Mesenchymal stem cell (in vitro differentiated cells and primary cell): ENCODE results near the gene RPH3AL.

ENCODE experiments used
- DNase-seq: peaks from one replicate; pipeline ENCODE4 v3.0.0-alpha.2; 2013
- H2AFZ ChIP-seq: one replicate; pipeline ENCODE4 v1.6.1; 2013; ENCODE audit warnings: low read depth, mild to moderate bottlenecking, control low read depth, inconsistent platforms, low read length, moderate library complexity
- H2AK5ac ChIP-seq: 2 replicates; pipeline ENCODE4 v1.6.1; 2013; ENCODE audit warnings: low read length, moderate library complexity, mild to moderate bottlenecking, inconsistent platforms; ENCODE audit not compliant: severe bottlenecking
- H2BK120ac ChIP-seq: one replicate; pipeline ENCODE4 v1.6.1; 2013; ENCODE audit warnings: low read depth, mild to moderate bottlenecking, inconsistent platforms, low read length, moderate library complexity
- H2BK12ac ChIP-seq, 2 experiments: one replicate each; pipeline ENCODE4 v1.6.1; 2013; ENCODE audit warnings: inconsistent platforms in 2 of 2, low read length in 2 of 2, mild to moderate bottlenecking in 2 of 2, moderate library complexity in 2 of 2, control low read depth in 1 of 2
- H2BK15ac ChIP-seq: one replicate; pipeline ENCODE4 v1.6.1; 2013; ENCODE audit warnings: mild to moderate bottlenecking, low read depth, inconsistent platforms; ENCODE audit not compliant: poor library complexity, severe bottlenecking
- H2BK5ac ChIP-seq: 2 replicates; pipeline ENCODE4 v1.6.1; 2013; ENCODE audit warnings: low read depth, mild to moderate bottlenecking, low read length, control low read depth, inconsistent platforms; ENCODE audit not compliant: poor library complexity, severe bottlenecking
- H3K14ac ChIP-seq, 2 experiments: one replicate each; pipeline ENCODE4 v1.6.1; 2013; ENCODE audit warnings: inconsistent platforms in 2 of 2, low read length in 2 of 2, control low read depth in 1 of 2, mild to moderate bottlenecking in 1 of 2, moderate library complexity in 1 of 2
- H3K18ac ChIP-seq, 2 experiments: one replicate each; pipeline ENCODE4 v1.6.1; 2013; ENCODE audit warnings: inconsistent platforms in 2 of 2, low read length in 2 of 2, control low read depth in 1 of 2, low read depth in 1 of 2, mild to moderate bottlenecking in 1 of 2
- H3K23ac ChIP-seq, 2 experiments: one replicate each; pipeline ENCODE4 v1.6.1; 2013; ENCODE audit warnings: inconsistent platforms in 2 of 2, low read length in 2 of 2, mild to moderate bottlenecking in 2 of 2, moderate library complexity in 2 of 2, control low read depth in 1 of 2
- H3K27ac ChIP-seq: 2 replicates; pipeline ENCODE4 v1.5.1; 2013; ENCODE audit warnings: mild to moderate bottlenecking, moderate library complexity, low read length, control low read depth, inconsistent platforms; ENCODE audit not compliant: poor library complexity, severe bottlenecking
- H3K27me3 ChIP-seq, 2 experiments: 2 replicates each; pipeline versions ENCODE4 v1.6.1 to v1.7.0; 2013; ENCODE audit warnings: low read length in 2 of 2, mild to moderate bottlenecking in 2 of 2, moderate library complexity in 2 of 2, control low read depth in 1 of 2, inconsistent platforms in 1 of 2; ENCODE audit not compliant: control insufficient read depth in 1 of 2, insufficient read depth in 1 of 2
- H3K36me3 ChIP-seq, 2 experiments: 2 replicates each; pipeline versions ENCODE4 v1.6.1 to v1.7.0; 2013; ENCODE audit warnings: low read length in 2 of 2, control low read depth in 1 of 2, inconsistent platforms in 1 of 2, low read depth in 1 of 2, mild to moderate bottlenecking in 1 of 2; ENCODE audit not compliant: insufficient read depth in 2 of 2, control insufficient read depth in 1 of 2
- H3K4ac ChIP-seq, 2 experiments: one replicate each; pipeline ENCODE4 v1.6.1; 2013; ENCODE audit warnings: inconsistent platforms in 2 of 2, low read length in 2 of 2, mild to moderate bottlenecking in 2 of 2, moderate library complexity in 2 of 2, control low read depth in 1 of 2, low read depth in 1 of 2
- H3K4me1 ChIP-seq: 2 replicates; pipeline ENCODE4 v1.6.1; 2013; ENCODE audit warnings: low read depth, low read length, control low read depth; ENCODE audit not compliant: control insufficient read depth, insufficient read depth
- H3K4me2 ChIP-seq: 2 replicates; pipeline ENCODE4 v1.6.1; 2013; ENCODE audit warnings: low read length, mild to moderate bottlenecking, inconsistent platforms; ENCODE audit not compliant: poor library complexity, severe bottlenecking
- H3K4me3 ChIP-seq, 2 experiments: 2 replicates each; pipeline versions ENCODE4 v1.5.1 to v1.7.0; 2013; ENCODE audit warnings: low read length in 2 of 2, mild to moderate bottlenecking in 2 of 2, control low read depth in 1 of 2, low read depth in 1 of 2; ENCODE audit not compliant: insufficient read depth in 1 of 2
- H3K79me1 ChIP-seq: replicated peaks from 2 replicates; pipeline ENCODE4 v1.6.1; 2013; ENCODE audit warnings: mild to moderate bottlenecking, control low read depth, low read length, inconsistent platforms; ENCODE audit not compliant: poor library complexity, severe bottlenecking
- H3K9ac ChIP-seq: 2 replicates; pipeline ENCODE4 v1.7.0; 2013; ENCODE audit warnings: mild to moderate bottlenecking, low read length, moderate library complexity
- H3K9me3 ChIP-seq: 2 replicates; pipeline ENCODE4 v1.7.0; 2013; ENCODE audit warnings: mild to moderate bottlenecking, low read length; ENCODE audit not compliant: control insufficient read depth
- H4K8ac ChIP-seq: one replicate; pipeline ENCODE4 v1.6.1; 2013; ENCODE audit warnings: inconsistent platforms, mild to moderate bottlenecking, low read length, moderate library complexity
- H4K91ac ChIP-seq: one replicate; pipeline ENCODE4 v1.6.1; 2013; ENCODE audit warnings: mild to moderate bottlenecking, low read length, inconsistent platforms
- WGBS: methylation state at CpG from one replicate; pipeline ENCODE4 v1.1.7; 2013; ENCODE audit warnings: mixed read lengths; 5-methylcytosine and 5-hydroxymethylcytosine counted together

The RPH3AL gene

GRCh38 chr17:183021-183420, 169.6 kb downstream of the RPH3AL start:
- H4K91ac ChIP-seq: no peak overlapping the region
- H3K27me3 ChIP-seq: peaks cover 71 to 76% of the 10 kb centered on the region in 2 experiments
- H3K9ac ChIP-seq: no peak overlapping the region
- no peaks in the 10 kb centered on the region for H3K79me1 ChIP-seq
- no peak overlapping the region for H3K4me3 ChIP-seq
- H3K4ac ChIP-seq: no peak overlapping the region
- peaks cover 17% of the 10 kb centered on the region for H3K4me1 ChIP-seq
- H2AFZ ChIP-seq: no peak overlapping the region
- H4K8ac ChIP-seq: no peak overlapping the region
- no peak overlapping the region for H2BK15ac ChIP-seq
- peaks cover 0 to 6% of the 10 kb centered on the region in 2 experiments for H3K36me3 ChIP-seq
- no peak overlapping the region for H2BK5ac ChIP-seq
- WGBS: 80% methylated on average over 7 of the region's 8 CpGs
- H3K14ac ChIP-seq: no peak overlapping the region
- no peaks in the 10 kb centered on the region for H3K9me3 ChIP-seq
- H2BK120ac ChIP-seq: no peak overlapping the region
- H2AK5ac ChIP-seq: no peak overlapping the region
- H3K23ac ChIP-seq: no peak overlapping the region
- H3K27ac ChIP-seq: no peak overlapping the region
- H3K4me2 ChIP-seq: no peak overlapping the region
- no peak for DNase-seq
- no peak overlapping the region for H3K18ac ChIP-seq
- no peak overlapping the region for H2BK12ac ChIP-seq

GRCh38 chr17:182050-182751, 170.4 kb downstream of the RPH3AL start:
- Histone ChIP-seq H3K4me3 (peak overlapping the region in 1 of 2 experiments; percentile 41), H3K14ac (no peak overlapping the region), H3K23ac (no peak overlapping the region), H3K4ac (no peak overlapping the region), H2BK120ac (no peak overlapping the region), H3K9ac (no peak overlapping the region), H3K9me3 (no peaks in the 10 kb centered on the region), H3K27me3 (peaks cover 78 to 82% of the 10 kb centered on the region in 2 experiments), H3K36me3 (peaks cover 0 to 6% of the 10 kb centered on the region in 2 experiments), H2AK5ac (no peak overlapping the region), H3K79me1 (no peaks in the 10 kb centered on the region), H2AFZ (no peak overlapping the region), H3K4me2 (no peak overlapping the region), H3K4me1 (peaks cover 17% of the 10 kb centered on the region), H4K91ac (no peak overlapping the region), H2BK12ac (no peak overlapping the region), H3K18ac (no peak overlapping the region), H4K8ac (no peak overlapping the region), H3K27ac (no peak overlapping the region), H2BK5ac (no peak overlapping the region), H2BK15ac (no peak overlapping the region)
- WGBS: 66% methylated on average over 17 of the region's 18 CpGs
- DNase-seq: no peak

- Histone ChIP-seq H2BK15ac (no peak within 1 kb of the TSS), H3K23ac (no peak within 1 kb of the TSS), H3K18ac (no peak within 1 kb of the TSS), H2BK120ac (no peak within 1 kb of the TSS), H3K4me3 (peak within 1 kb of the TSS; percentile 28 to 41), H3K27ac (no peak within 1 kb of the TSS), H2AFZ (no peak within 1 kb of the TSS), H3K79me1 (no peaks in the 10 kb centered on the region), H2BK5ac (no peak within 1 kb of the TSS), H4K91ac (no peak within 1 kb of the TSS), H4K8ac (no peak within 1 kb of the TSS), H3K4me1 (peaks cover 17% of the 10 kb centered on the region), H3K14ac (no peak within 1 kb of the TSS), H2BK12ac (no peak within 1 kb of the TSS), H3K27me3 (peaks cover 72 to 77% of the 10 kb centered on the region in 2 experiments), H3K9ac (no peak within 1 kb of the TSS), H3K9me3 (no peaks in the 10 kb centered on the region), H3K36me3 (peaks cover 0 to 6% of the 10 kb centered on the region in 2 experiments), H3K4me2 (peak within 1 kb of the TSS; percentile 73), H2AK5ac (no peak within 1 kb of the TSS), H3K4ac (no peak within 1 kb of the TSS)
- WGBS: 8% methylated on average over 113 of the region's 120 CpGs
- DNase-seq: peak; percentile 48
These were observed 171.2 kb downstream of the RPH3AL start, which contains the start of gene DOC2B for GRCh38 chr17:181245-182049. TSS of gene DOC2B (minus strand) at chr17:181650. CDS start at chr17:181479, 171 bp downstream.
